GM23338 (cell line): ENCODE measurements around the gene OLFM1. TPM values are rescaled to one million over a fixed set of nuclear protein-coding genes. Genes with fewer than 3 reads are reported as not detected.

Experiments used
- ATAC-seq: fragments of 200-7000 bp; cut with Tn5 transposase; 3 replicates; pipeline ENCODE4 v1.9.1; 2020
- DNase-seq: peaks from one replicate; pipeline ENCODE4 v3.0.0-alpha.2; 2015; ENCODE audit warnings: low spot score
- H2AFZ ChIP-seq: fragments of 200-600 bp; sonication (generic); 2 replicates; pipeline ENCODE4 v1.8.0; 2016; ENCODE audit warnings: antibody characterized with exemption, mild to moderate bottlenecking, moderate library complexity
- H3F3A ChIP-seq: fragments of 200-600 bp; sonication (generic); replicated peaks from 2 replicates; pipeline ENCODE4 v1.8.0; 2017; ENCODE audit warnings: antibody characterized with exemption, mixed run types, low read depth
- H3K27ac ChIP-seq: fragments of 200-600 bp; sonication (generic); 2 replicates; pipeline ENCODE4 v1.6.1; 2016; ENCODE audit warnings: low read depth
- H3K27me3 ChIP-seq: fragments of 200-600 bp; sonication (generic); 2 replicates; pipeline ENCODE4 v1.8.0; 2016; ENCODE audit warnings: mild to moderate bottlenecking, mixed run types, moderate library complexity; ENCODE audit not compliant: insufficient read depth
- H3K36me3 ChIP-seq: fragments of 200-600 bp; sonication (generic); 2 replicates; pipeline ENCODE4 v1.8.0; 2016; ENCODE audit warnings: mild to moderate bottlenecking; ENCODE audit not compliant: insufficient read depth
- H3K4me1 ChIP-seq: fragments of 200-600 bp; sonication (generic); 2 replicates; pipeline ENCODE4 v1.8.0; 2016; ENCODE audit warnings: mild to moderate bottlenecking, moderate library complexity; ENCODE audit not compliant: insufficient read depth
- H3K4me2 ChIP-seq: fragments of 200-600 bp; sonication (generic); 2 replicates; pipeline ENCODE4 v1.7.1; 2017; ENCODE audit warnings: mixed run types
- H3K4me3 ChIP-seq: fragments of 200-600 bp; sonication (generic); 2 replicates; pipeline ENCODE4 v1.6.1; 2016; ENCODE audit warnings: mixed run types
- H3K79me2 ChIP-seq: fragments of 200-600 bp; sonication (generic); replicated peaks from 2 replicates; pipeline ENCODE4 v1.8.0; 2017; ENCODE audit warnings: mild to moderate bottlenecking; ENCODE audit not compliant: insufficient read depth
- H3K9me2 ChIP-seq: fragments of 200-600 bp; sonication (generic); 2 replicates; pipeline ENCODE4 v1.8.0; 2017; ENCODE audit not compliant: insufficient read depth
- H4K20me1 ChIP-seq: fragments of 200-600 bp; sonication (generic); replicated peaks from 2 replicates; pipeline ENCODE4 v1.8.0; 2017; ENCODE audit warnings: mild to moderate bottlenecking; ENCODE audit not compliant: insufficient read depth
- H3K27ac Mint-ChIP-seq: 2 replicates; pipeline ENCODE4 v1.8.0; 2020; ENCODE audit warnings: inconsistent platforms, mild to moderate bottlenecking, moderate library complexity, mixed read lengths
- H3K27me3 Mint-ChIP-seq: 3 replicates; pipeline ENCODE4 v1.8.0; 2022; ENCODE audit warnings: low read depth, mild to moderate bottlenecking, moderate library complexity, mixed read lengths, inconsistent platforms; ENCODE audit not compliant: insufficient read depth, poor library complexity
- H3K36me3 Mint-ChIP-seq: 3 replicates; pipeline ENCODE4 v1.8.0; 2021; ENCODE audit warnings: low read depth, mild to moderate bottlenecking, inconsistent platforms, moderate library complexity, mixed read lengths
- H3K4me1 Mint-ChIP-seq: 3 replicates; pipeline ENCODE4 v1.8.0; 2020; ENCODE audit warnings: mild to moderate bottlenecking, inconsistent platforms, mixed read lengths
- H3K4me3 Mint-ChIP-seq: 3 replicates; pipeline ENCODE4 v1.8.0; 2021; ENCODE audit warnings: moderate library complexity, mild to moderate bottlenecking, inconsistent platforms, mixed read lengths
- H3K9me3 Mint-ChIP-seq: 3 replicates; pipeline ENCODE4 v1.8.0; 2020; ENCODE audit warnings: moderate library complexity, mild to moderate bottlenecking, inconsistent platforms, mixed read lengths
- CREB1 ChIP-seq: fragments of 250-450 bp; sonication (Bioruptor Pico); IDR thresholded peaks from 2 replicates; pipeline ENCODE4 v1.5.0; 2020; ENCODE audit warnings: low read depth, mild to moderate bottlenecking, moderate library complexity
- EZH2 ChIP-seq: fragments of 200-600 bp; sonication (generic); IDR thresholded peaks from one replicate; pipeline ENCODE4 v1.8.0; 2017; ENCODE audit warnings: antibody characterized with exemption, mild to moderate bottlenecking, low read depth; ENCODE audit not compliant: unreplicated experiment
- EZH2phosphoT487 ChIP-seq: fragments of 200-600 bp; sonication (generic); IDR thresholded peaks from one replicate; pipeline ENCODE4 v1.8.1; 2018; ENCODE audit warnings: antibody characterized with exemption; ENCODE audit not compliant: unreplicated experiment
- JUNB ChIP-seq: IDR thresholded peaks from one replicate; pipeline ENCODE4 v1.6.1; 2016; ENCODE audit warnings: antibody characterized with exemption; ENCODE audit not compliant: unreplicated experiment
- NANOG ChIP-seq: IDR thresholded peaks from 2 replicates; pipeline ENCODE4 v1.6.1; 2016; ENCODE audit warnings: antibody characterized with exemption, borderline replicate concordance
- POLR2AphosphoS5 ChIP-seq: IDR thresholded peaks from 2 replicates; pipeline ENCODE4 v1.6.1; 2016; ENCODE audit warnings: antibody characterized with exemption, low read depth
- STAT1 ChIP-seq: IDR thresholded peaks from one replicate; pipeline ENCODE4 v1.6.1; 2016; ENCODE audit warnings: antibody characterized with exemption; ENCODE audit not compliant: unreplicated experiment
- ZNF114 ChIP-seq: fragments of 250-450 bp; sonication (Bioruptor Pico); IDR thresholded peaks from 2 replicates; pipeline ENCODE4 v1.5.0; 2020; ENCODE audit warnings: mild to moderate bottlenecking, moderate library complexity
- ZNF331 ChIP-seq: fragments of 250-450 bp; sonication (Bioruptor Pico); IDR thresholded peaks from 2 replicates; pipeline ENCODE4 v1.5.0; 2020; ENCODE audit warnings: low read depth, mild to moderate bottlenecking, moderate library complexity
- polyA plus RNA-seq: library from polyadenylated mRNA; unstranded; fragments of >200 nt; fragmentation: Nextera tagmentation; extraction: Ambion mirVana; gene quantifications from 2 replicates; pipeline ENCODE4 v1.2.1, GENCODE V29; 2016
- total RNA-seq: library from RNA; depleted of rRNA; stranded (reverse); fragments of >200 nt; shearing (Covaris generic); gene quantifications from 2 replicates; pipeline ENCODE4 v1.2.3, GENCODE V29; 2014
- TF ChIP-seq, protein P1 (sequence below): fragments of 250-450 bp; sonication (Bioruptor Pico); IDR thresholded peaks from 2 replicates; pipeline ENCODE4 v1.5.0; 2020; ENCODE audit warnings: mild to moderate bottlenecking, moderate library complexity
- TF ChIP-seq, protein P2 (sequence below): IDR thresholded peaks from one replicate; pipeline ENCODE4 v1.6.1; 2018; ENCODE audit warnings: antibody characterized with exemption; ENCODE audit not compliant: unreplicated experiment
- TF ChIP-seq, protein P3 (sequence below): IDR thresholded peaks from 2 replicates; pipeline ENCODE4 v1.6.1; 2016; ENCODE audit warnings: antibody characterized with exemption
- TF ChIP-seq, protein P4 (sequence below), 2 experiments: fragments of 200-600 bp in 1 of 2; sonication (generic) in 1 of 2; conservative IDR thresholded peaks; 2 replicates each; pipeline versions ENCODE4 v1.5.1 to v1.6.1; 2016 to 2017; ENCODE audit warnings: antibody characterized with exemption in 2 of 2, low read depth in 2 of 2, mild to moderate bottlenecking in 2 of 2, moderate library complexity in 1 of 2

The OLFM1 gene
- total and polyA plus RNA-seq, 2 experiments from 2014 or later, result 20.6 to 40.1 TPM

DNA sequence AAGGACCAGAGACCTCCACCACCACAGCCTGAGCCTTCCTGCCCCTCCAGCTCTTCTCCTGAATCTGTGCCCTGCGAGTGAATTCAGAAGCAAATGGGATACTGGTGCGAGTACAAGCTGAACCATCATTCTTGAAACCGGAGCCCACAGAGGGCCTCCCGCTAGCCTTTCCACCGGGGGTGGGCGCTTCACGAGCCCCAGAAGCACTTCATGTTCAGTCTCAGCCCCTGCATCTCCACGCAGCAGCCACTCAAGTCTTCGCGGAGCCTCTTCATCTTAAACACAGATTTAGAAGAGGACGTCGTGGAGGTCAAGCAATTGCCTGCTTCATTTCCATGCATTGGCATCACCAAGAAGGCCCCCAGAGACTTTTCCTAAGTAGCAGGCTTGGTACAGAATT lies 26.0 kb upstream of the OLFM1 start:
- no peak overlapping the region for H2AFZ ChIP-seq
- H3K36me3 ChIP-seq, result no peaks in the 10 kb centered on the region
- DNase-seq (no peak), ATAC-seq (no peak)
- Mint-ChIP-seq H3K9me3 (peaks cover 39% of the 10 kb centered on the region), H3K27me3 (no peaks in the 10 kb centered on the region), H3K4me1 (no peaks in the 10 kb centered on the region), H3K4me3 (no peak overlapping the region), H3K27ac (no peak overlapping the region), H3K36me3 (peaks cover 11% of the 10 kb centered on the region)
- H3K4me3 ChIP-seq, result no peak overlapping the region
- no peak overlapping the region for H3K27ac ChIP-seq
- no peaks in the 10 kb centered on the region for H3F3A ChIP-seq
- H3K27me3 ChIP-seq, result no peaks in the 10 kb centered on the region
- H4K20me1 ChIP-seq, result no peaks in the 10 kb centered on the region
- no peaks in the 10 kb centered on the region for H3K4me1 ChIP-seq
- no peaks in the 10 kb centered on the region for H3K9me2 ChIP-seq
- TF ChIP-seq, protein P1, sequence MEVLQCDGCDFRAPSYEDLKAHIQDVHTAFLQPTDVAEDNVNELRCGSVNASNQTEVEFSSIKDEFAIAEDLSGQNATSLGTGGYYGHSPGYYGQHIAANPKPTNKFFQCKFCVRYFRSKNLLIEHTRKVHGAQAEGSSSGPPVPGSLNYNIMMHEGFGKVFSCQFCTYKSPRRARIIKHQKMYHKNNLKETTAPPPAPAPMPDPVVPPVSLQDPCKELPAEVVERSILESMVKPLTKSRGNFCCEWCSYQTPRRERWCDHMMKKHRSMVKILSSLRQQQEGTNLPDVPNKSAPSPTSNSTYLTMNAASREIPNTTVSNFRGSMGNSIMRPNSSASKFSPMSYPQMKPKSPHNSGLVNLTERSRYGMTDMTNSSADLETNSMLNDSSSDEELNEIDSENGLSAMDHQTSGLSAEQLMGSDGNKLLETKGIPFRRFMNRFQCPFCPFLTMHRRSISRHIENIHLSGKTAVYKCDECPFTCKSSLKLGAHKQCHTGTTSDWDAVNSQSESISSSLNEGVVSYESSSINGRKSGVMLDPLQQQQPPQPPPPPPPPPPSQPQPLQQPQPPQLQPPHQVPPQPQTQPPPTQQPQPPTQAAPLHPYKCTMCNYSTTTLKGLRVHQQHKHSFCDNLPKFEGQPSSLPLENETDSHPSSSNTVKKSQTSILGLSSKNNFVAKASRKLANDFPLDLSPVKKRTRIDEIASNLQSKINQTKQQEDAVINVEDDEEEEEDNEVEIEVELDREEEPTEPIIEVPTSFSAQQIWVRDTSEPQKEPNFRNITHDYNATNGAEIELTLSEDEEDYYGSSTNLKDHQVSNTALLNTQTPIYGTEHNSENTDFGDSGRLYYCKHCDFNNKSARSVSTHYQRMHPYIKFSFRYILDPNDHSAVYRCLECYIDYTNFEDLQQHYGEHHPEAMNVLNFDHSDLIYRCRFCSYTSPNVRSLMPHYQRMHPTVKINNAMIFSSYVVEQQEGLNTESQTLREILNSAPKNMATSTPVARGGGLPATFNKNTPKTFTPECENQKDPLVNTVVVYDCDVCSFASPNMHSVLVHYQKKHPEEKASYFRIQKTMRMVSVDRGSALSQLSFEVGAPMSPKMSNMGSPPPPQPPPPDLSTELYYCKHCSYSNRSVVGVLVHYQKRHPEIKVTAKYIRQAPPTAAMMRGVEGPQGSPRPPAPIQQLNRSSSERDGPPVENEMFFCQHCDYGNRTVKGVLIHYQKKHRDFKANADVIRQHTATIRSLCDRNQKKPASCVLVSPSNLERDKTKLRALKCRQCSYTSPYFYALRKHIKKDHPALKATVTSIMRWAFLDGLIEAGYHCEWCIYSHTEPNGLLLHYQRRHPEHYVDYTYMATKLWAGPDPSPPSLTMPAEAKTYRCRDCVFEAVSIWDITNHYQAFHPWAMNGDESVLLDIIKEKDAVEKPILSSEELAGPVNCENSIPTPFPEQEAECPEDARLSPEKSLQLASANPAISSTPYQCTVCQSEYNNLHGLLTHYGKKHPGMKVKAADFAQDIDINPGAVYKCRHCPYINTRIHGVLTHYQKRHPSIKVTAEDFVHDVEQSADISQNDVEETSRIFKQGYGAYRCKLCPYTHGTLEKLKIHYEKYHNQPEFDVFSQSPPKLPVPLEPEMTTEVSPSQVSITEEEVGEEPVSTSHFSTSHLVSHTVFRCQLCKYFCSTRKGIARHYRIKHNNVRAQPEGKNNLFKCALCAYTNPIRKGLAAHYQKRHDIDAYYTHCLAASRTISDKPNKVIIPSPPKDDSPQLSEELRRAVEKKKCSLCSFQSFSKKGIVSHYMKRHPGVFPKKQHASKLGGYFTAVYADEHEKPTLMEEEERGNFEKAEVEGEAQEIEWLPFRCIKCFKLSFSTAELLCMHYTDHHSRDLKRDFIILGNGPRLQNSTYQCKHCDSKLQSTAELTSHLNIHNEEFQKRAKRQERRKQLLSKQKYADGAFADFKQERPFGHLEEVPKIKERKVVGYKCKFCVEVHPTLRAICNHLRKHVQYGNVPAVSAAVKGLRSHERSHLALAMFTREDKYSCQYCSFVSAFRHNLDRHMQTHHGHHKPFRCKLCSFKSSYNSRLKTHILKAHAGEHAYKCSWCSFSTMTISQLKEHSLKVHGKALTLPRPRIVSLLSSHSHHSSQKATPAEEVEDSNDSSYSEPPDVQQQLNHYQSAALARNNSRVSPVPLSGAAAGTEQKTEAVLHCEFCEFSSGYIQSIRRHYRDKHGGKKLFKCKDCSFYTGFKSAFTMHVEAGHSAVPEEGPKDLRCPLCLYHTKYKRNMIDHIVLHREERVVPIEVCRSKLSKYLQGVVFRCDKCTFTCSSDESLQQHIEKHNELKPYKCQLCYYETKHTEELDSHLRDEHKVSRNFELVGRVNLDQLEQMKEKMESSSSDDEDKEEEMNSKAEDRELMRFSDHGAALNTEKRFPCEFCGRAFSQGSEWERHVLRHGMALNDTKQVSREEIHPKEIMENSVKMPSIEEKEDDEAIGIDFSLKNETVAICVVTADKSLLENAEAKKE (CRISPR knock-in tag), result no peak
- TF ChIP-seq EZH2phosphoT487, result no peak
- no peak for TF ChIP-seq ZNF331
- TF ChIP-seq, protein P2, sequence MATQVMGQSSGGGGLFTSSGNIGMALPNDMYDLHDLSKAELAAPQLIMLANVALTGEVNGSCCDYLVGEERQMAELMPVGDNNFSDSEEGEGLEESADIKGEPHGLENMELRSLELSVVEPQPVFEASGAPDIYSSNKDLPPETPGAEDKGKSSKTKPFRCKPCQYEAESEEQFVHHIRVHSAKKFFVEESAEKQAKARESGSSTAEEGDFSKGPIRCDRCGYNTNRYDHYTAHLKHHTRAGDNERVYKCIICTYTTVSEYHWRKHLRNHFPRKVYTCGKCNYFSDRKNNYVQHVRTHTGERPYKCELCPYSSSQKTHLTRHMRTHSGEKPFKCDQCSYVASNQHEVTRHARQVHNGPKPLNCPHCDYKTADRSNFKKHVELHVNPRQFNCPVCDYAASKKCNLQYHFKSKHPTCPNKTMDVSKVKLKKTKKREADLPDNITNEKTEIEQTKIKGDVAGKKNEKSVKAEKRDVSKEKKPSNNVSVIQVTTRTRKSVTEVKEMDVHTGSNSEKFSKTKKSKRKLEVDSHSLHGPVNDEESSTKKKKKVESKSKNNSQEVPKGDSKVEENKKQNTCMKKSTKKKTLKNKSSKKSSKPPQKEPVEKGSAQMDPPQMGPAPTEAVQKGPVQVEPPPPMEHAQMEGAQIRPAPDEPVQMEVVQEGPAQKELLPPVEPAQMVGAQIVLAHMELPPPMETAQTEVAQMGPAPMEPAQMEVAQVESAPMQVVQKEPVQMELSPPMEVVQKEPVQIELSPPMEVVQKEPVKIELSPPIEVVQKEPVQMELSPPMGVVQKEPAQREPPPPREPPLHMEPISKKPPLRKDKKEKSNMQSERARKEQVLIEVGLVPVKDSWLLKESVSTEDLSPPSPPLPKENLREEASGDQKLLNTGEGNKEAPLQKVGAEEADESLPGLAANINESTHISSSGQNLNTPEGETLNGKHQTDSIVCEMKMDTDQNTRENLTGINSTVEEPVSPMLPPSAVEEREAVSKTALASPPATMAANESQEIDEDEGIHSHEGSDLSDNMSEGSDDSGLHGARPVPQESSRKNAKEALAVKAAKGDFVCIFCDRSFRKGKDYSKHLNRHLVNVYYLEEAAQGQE, result no peak
- TF ChIP-seq EZH2, result no peak
- TF ChIP-seq ZNF114 (CRISPR knock-in tag), result no peak
- no peak for TF ChIP-seq STAT1
- TF ChIP-seq, protein P3, sequence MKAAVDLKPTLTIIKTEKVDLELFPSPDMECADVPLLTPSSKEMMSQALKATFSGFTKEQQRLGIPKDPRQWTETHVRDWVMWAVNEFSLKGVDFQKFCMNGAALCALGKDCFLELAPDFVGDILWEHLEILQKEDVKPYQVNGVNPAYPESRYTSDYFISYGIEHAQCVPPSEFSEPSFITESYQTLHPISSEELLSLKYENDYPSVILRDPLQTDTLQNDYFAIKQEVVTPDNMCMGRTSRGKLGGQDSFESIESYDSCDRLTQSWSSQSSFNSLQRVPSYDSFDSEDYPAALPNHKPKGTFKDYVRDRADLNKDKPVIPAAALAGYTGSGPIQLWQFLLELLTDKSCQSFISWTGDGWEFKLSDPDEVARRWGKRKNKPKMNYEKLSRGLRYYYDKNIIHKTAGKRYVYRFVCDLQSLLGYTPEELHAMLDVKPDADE, result no peak
- TF ChIP-seq POLR2AphosphoS5, result no peak
- no peak for TF ChIP-seq CREB1 (CRISPR knock-in tag)
- no peak for TF ChIP-seq JUNB
- TF ChIP-seq, protein P4, sequence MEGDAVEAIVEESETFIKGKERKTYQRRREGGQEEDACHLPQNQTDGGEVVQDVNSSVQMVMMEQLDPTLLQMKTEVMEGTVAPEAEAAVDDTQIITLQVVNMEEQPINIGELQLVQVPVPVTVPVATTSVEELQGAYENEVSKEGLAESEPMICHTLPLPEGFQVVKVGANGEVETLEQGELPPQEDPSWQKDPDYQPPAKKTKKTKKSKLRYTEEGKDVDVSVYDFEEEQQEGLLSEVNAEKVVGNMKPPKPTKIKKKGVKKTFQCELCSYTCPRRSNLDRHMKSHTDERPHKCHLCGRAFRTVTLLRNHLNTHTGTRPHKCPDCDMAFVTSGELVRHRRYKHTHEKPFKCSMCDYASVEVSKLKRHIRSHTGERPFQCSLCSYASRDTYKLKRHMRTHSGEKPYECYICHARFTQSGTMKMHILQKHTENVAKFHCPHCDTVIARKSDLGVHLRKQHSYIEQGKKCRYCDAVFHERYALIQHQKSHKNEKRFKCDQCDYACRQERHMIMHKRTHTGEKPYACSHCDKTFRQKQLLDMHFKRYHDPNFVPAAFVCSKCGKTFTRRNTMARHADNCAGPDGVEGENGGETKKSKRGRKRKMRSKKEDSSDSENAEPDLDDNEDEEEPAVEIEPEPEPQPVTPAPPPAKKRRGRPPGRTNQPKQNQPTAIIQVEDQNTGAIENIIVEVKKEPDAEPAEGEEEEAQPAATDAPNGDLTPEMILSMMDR (conservative IDR thresholded peaks at IDR 0.05; ENCODE audit: low read depth in 2 of 2), result no peak
- no peak for TF ChIP-seq NANOG
- H3K4me2 ChIP-seq, result no peak overlapping the region
- no peaks in the 10 kb centered on the region for H3K79me2 ChIP-seq
